CD4-positive, alpha-beta memory T cell (primary cell): Measurements from ENCODE around the gene ANKMY1. TPM values are rescaled to one million over a fixed set of nuclear protein-coding genes. Genes with fewer than 3 reads are reported as not detected.
A peak's percentile ranks its signal among the peaks of the same experiment; 100 is the strongest.

Source experiments
- CTCF ChIA-PET: fragments of 350-600 bp; sonication (Branson Sonifier 250); formaldehyde crosslinking; loops from one replicate; lab custom pipeline; 2021; ENCODE audit warnings: inconsistent platforms; ENCODE audit not compliant: partially characterized antibody; lab: Charles Lee
- POLR2A ChIA-PET: fragments of 350-600 bp; sonication (Branson Sonifier 250); formaldehyde crosslinking; loops from one replicate; lab custom pipeline; 2021; ENCODE audit not compliant: partially characterized antibody; lab: Charles Lee
- DNase-seq, 5 donors: peaks; one replicate each; pipeline versions ENCODE4 v3.0.0 to v3.0.0-alpha.2; 2020 to 2022; ENCODE audit warnings: mixed read lengths in 1 of 5
- H3K27ac ChIP-seq: one replicate; pipeline ENCODE4 v1.7.0; 2013; ENCODE audit warnings: low read depth, low read length
- H3K27me3 ChIP-seq: 2 replicates; pipeline ENCODE4 v1.7.0; 2013; ENCODE audit warnings: mild to moderate bottlenecking, low read length, moderate library complexity; ENCODE audit not compliant: insufficient read depth
- H3K36me3 ChIP-seq: 2 replicates; pipeline ENCODE4 v1.7.0; 2013; ENCODE audit warnings: mild to moderate bottlenecking, low read length, moderate library complexity; ENCODE audit not compliant: insufficient read depth
- H3K4me1 ChIP-seq: 2 replicates; pipeline ENCODE4 v1.7.0; 2013; ENCODE audit warnings: mild to moderate bottlenecking, low read length, moderate library complexity; ENCODE audit not compliant: insufficient read depth
- H3K4me3 ChIP-seq, 2 donors: one replicate each; pipeline ENCODE4 v1.7.0; 2013; ENCODE audit warnings: low read length in 2 of 2, mild to moderate bottlenecking in 1 of 2
- H3K9me3 ChIP-seq, 2 donors: one replicate each; pipeline ENCODE4 v1.7.0; 2013; ENCODE audit warnings: low read length in 2 of 2, control low read depth in 1 of 2; ENCODE audit not compliant: control insufficient read depth in 1 of 2
- H3K27ac Mint-ChIP-seq, 7 donors: one replicate each; pipeline ENCODE4 v1.8.0; 2020 to 2021; ENCODE audit warnings: mixed read lengths in 7 of 7, mild to moderate bottlenecking in 6 of 7, inconsistent platforms in 3 of 7, moderate library complexity in 3 of 7
- H3K27me3 Mint-ChIP-seq, 2 donors: one replicate each; pipeline ENCODE4 v1.8.0; 2020 to 2021; ENCODE audit warnings: mixed read lengths in 2 of 2
- H3K36me3 Mint-ChIP-seq, 2 donors: one replicate each; pipeline ENCODE4 v1.8.0; 2020 to 2021; ENCODE audit warnings: mixed read lengths in 2 of 2, inconsistent platforms in 1 of 2, mild to moderate bottlenecking in 1 of 2
- H3K4me1 Mint-ChIP-seq, 4 donors: one replicate each; pipeline ENCODE4 v1.8.0; 2020 to 2021; ENCODE audit warnings: mixed read lengths in 4 of 4, mild to moderate bottlenecking in 1 of 4
- H3K4me3 Mint-ChIP-seq, 8 donors: one replicate each; pipeline ENCODE4 v1.8.0; 2020 to 2021; ENCODE audit warnings: mixed read lengths in 8 of 8, mild to moderate bottlenecking in 7 of 8, moderate library complexity in 6 of 8, inconsistent platforms in 3 of 8
- H3K9me3 Mint-ChIP-seq, 8 donors: one replicate each; pipeline ENCODE4 v1.8.0; 2020 to 2021; ENCODE audit warnings: mixed read lengths in 8 of 8, mild to moderate bottlenecking in 5 of 8, inconsistent platforms in 3 of 8, moderate library complexity in 1 of 8
- intact Hi-C: fragments of 100-400 bp; cut with micrococcal nuclease; formaldehyde crosslinking; loops from one replicate; pipeline ENCODE4 v1.15.1; 2023
- microRNA-seq: library from miRNA; unstranded; fragments of <30 nt; microRNA quantifications from one replicate; pipeline ENCODE4 v1.2.0, GENCODE V29; 2021; ENCODE audit warnings: borderline replicate concordance, borderline number of aligned reads, borderline microRNAs expressed, mixed read lengths
- polyA plus RNA-seq, 2 donors: library from polyadenylated mRNA; unstranded; fragments of 300-500 nt; fragmentation: Illumina TruSeq; gene quantifications; one replicate each; pipeline ENCODE4 v1.2.3, GENCODE V29; 2021
- total RNA-seq, 2 experiments: library from RNA; stranded (reverse); gene quantifications; one replicate each; pipeline ENCODE4 v1.2.3, GENCODE V29; 2021

Gene ANKMY1
- total and polyA plus RNA-seq, 4 experiments from 2014 or later: 9.4 to 84.8 (median 43.3) TPM

DNA sequence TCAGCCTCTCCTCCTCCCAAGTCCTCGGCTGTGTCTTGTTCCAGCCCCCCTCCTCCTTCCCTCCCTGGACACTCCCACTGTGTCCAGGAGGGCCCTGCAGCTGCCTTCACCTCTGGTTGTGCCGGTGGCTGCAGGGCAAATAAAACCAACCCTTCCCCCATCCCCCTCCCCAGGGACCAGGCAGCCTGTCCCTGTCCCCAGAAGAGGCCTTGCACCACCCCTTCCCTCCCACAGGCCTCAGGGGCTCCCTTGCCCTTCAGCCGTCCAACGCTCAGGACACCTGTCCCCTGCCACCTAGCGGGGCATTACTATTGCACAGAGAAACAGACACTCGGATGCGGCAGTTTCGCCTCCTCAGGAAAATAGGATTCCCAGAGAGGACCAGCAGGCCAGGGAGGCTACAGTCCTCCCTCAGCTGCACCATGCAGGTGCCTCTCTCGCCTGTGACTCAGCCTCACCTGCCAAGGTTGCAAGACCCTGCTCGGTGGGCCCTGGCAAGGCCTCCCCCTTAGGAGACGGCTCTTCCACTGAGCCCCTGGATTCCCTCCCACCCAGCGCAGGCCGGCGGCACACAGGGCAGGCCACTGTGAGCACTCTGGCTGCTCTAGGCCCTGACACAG lies 127.8 kb downstream of the ANKMY1 start:
- peaks cover 0 to 10% (median 2%) of the 10 kb centered on the region in 4 donors for H3K4me1 Mint-ChIP-seq
- CTCF ChIA-PET: no interaction called here

More for the DNA sequence above, 127.8 kb downstream of the ANKMY1 start:
- Histone ChIP-seq H3K27ac (no peak overlapping the region), H3K9me3 (no peaks in the 10 kb centered on the region), H3K4me3 (no peak overlapping the region), H3K4me1 (peaks cover 6% of the 10 kb centered on the region), H3K36me3 (no peaks in the 10 kb centered on the region), H3K27me3 (no peaks in the 10 kb centered on the region)
- intact Hi-C loops: no loop called here
- no peak overlapping the region for H3K27ac Mint-ChIP-seq
- peaks cover 9 to 26% of the 10 kb centered on the region in 2 donors for H3K27me3 Mint-ChIP-seq
- POLR2A ChIA-PET: no interaction called here
- no peak for DNase-seq
- H3K4me3 Mint-ChIP-seq: no peak overlapping the region
- H3K36me3 Mint-ChIP-seq: no peaks in the 10 kb centered on the region
- H3K9me3 Mint-ChIP-seq: peaks cover 0 to 19% (median 7%) of the 10 kb centered on the region in 8 donors

Small RNA genes within 50 kb of the gene (microRNA-seq; reads per million reads assigned to microRNA genes)
- gene MIR149: 5.5 reads per million, percentile 26 among the genes with 10 or more reads in this experiment

Other genes starting within 250 kb of the ANKMY1 start
- 1 to 10 TPM; 1.1 to 1.2 TPM for gene GPC1, start 122.3 kb downstream of the ANKMY1 start, total RNA-seq
- gene GPC1, start 122.3 kb downstream of the ANKMY1 start, polyA plus RNA-seq: under 1 TPM; 0.14 to 0.65 TPM
- gene DUSP28, start 2.4 kb upstream of the ANKMY1 start, total RNA-seq: 10 to 100 TPM; 16.3 to 19.4 TPM
- 10 to 100 TPM; 18.2 to 18.5 TPM for gene DUSP28, start 2.4 kb upstream of the ANKMY1 start, polyA plus RNA-seq
- gene RNPEPL1, start 10.5 kb upstream of the ANKMY1 start, total RNA-seq: 100 to 1,000 TPM; 140 to 145 TPM
- 100 to 1,000 TPM in 1 of 2 donors, 10 to 100 TPM in 1; 13.6 to 100 TPM for gene RNPEPL1, start 10.5 kb upstream of the ANKMY1 start, polyA plus RNA-seq
- gene CAPN10, start 28.7 kb upstream of the ANKMY1 start, total RNA-seq: 10 to 100 TPM; 80.6 to 83.0 TPM
- gene CAPN10, start 28.7 kb upstream of the ANKMY1 start, polyA plus RNA-seq: 10 to 100 TPM in 1 of 2 donors, 1 to 10 TPM in 1; 9.9 to 18.7 TPM
- gene GPR35, start 67.5 kb upstream of the ANKMY1 start, total RNA-seq: 1 to 10 TPM; 6.3 to 6.8 TPM
- 1 to 10 TPM in 1 of 2 donors, under 1 TPM in 1; 0.71 to 1.3 TPM for gene GPR35, start 67.5 kb upstream of the ANKMY1 start, polyA plus RNA-seq
- not detected for gene AQP12B, start 124.9 kb upstream of the ANKMY1 start, total RNA-seq
- not detected for gene AQP12B, start 124.9 kb upstream of the ANKMY1 start, polyA plus RNA-seq
- gene AQP12A, start 133.9 kb upstream of the ANKMY1 start, total RNA-seq: not detected
- not detected for gene AQP12A, start 133.9 kb upstream of the ANKMY1 start, polyA plus RNA-seq